B cell (primary cell): Measurements from ENCODE around the gene PTPRG. TPM values are rescaled to one million over a fixed set of nuclear protein-coding genes. Genes with fewer than 3 reads are reported as not detected.

Source experiments
- ATAC-seq: fragments of 200-7000 bp; cut with Tn5 transposase; one replicate; pipeline ENCODE4 v1.10.0; 2021; ENCODE audit warnings: low read depth, mild to moderate bottlenecking, moderate number of reproducible peaks, moderate library complexity
- CTCF ChIA-PET: fragments of 350-600 bp; sonication (Branson Sonifier 250); formaldehyde crosslinking; loops from one replicate; lab custom pipeline; 2021; ENCODE audit warnings: antibody characterized with exemption, inconsistent platforms; lab: Charles Lee
- POLR2A ChIA-PET: fragments of 350-600 bp; sonication (Branson Sonifier 250); formaldehyde crosslinking; loops from one replicate; lab custom pipeline; 2021; ENCODE audit warnings: antibody characterized with exemption; lab: Charles Lee
- DNase-seq: peaks from one replicate; pipeline ENCODE4 v3.0.0; 2013
- H2AFZ ChIP-seq: 2 replicates; pipeline ENCODE4 v1.6.1; 2012; ENCODE audit warnings: mild to moderate bottlenecking, low read depth, low read length; ENCODE audit not compliant: insufficient read depth, poor library complexity, severe bottlenecking
- H3K27ac ChIP-seq, 2 donors: 1 replicate in 1 of 2; 2 replicates in 1 of 2; pipeline ENCODE4 v1.5.1; 2012 to 2013; ENCODE audit warnings: low read length in 2 of 2, mild to moderate bottlenecking in 2 of 2, moderate library complexity in 1 of 2
- H3K27me3 ChIP-seq, 4 experiments: fragments of 200-600 bp in 1 of 4; sonication (generic) in 1 of 4; replicated peaks in 1 of 4; 1 replicate in 2 of 4; 2 replicates in 2 of 4; pipeline versions ENCODE4 v1.6.1 to v1.7.0; 2013 to 2016; ENCODE audit warnings: low read length in 3 of 4, mild to moderate bottlenecking in 2 of 4, mixed read lengths in 1 of 4, moderate library complexity in 1 of 4; ENCODE audit not compliant: insufficient read depth in 4 of 4, control insufficient read depth in 3 of 4; ENCODE audit errors: control extremely low read depth in 1 of 4
- H3K36me3 ChIP-seq, 2 experiments: replicated peaks in 1 of 2; 1 replicate in 1 of 2; 2 replicates in 1 of 2; pipeline versions ENCODE4 v1.6.1 to v1.7.1; 2013; ENCODE audit warnings: low read length in 1 of 2; ENCODE audit not compliant: insufficient read depth in 2 of 2, control insufficient read depth in 1 of 2; ENCODE audit errors: control extremely low read depth in 1 of 2, extremely low read depth in 1 of 2
- H3K4me1 ChIP-seq, 2 donors: fragments of 200-600 bp in 1 of 2; sonication (generic) in 1 of 2; 1 replicate in 1 of 2; 2 replicates in 1 of 2; pipeline versions ENCODE4 v1.5.1 to v1.6.1; 2013 to 2017; ENCODE audit warnings: low read length in 2 of 2; ENCODE audit not compliant: control insufficient read depth in 2 of 2, insufficient read depth in 2 of 2
- H3K4me2 ChIP-seq: replicated peaks from 2 replicates; pipeline ENCODE3; 2012; ENCODE audit warnings: mild to moderate bottlenecking, low read depth, low read length; ENCODE audit not compliant: poor library complexity, severe bottlenecking
- H3K4me3 ChIP-seq, 5 experiments: fragments of 200-600 bp in 1 of 5; sonication (generic) in 1 of 5; 1 replicate in 3 of 5; 2 replicates in 2 of 5; pipeline versions ENCODE4 v1.5.1 to v1.7.0; 2011 to 2016; ENCODE audit warnings: low read length in 4 of 5, mild to moderate bottlenecking in 4 of 5, low read depth in 2 of 5, control low read depth in 1 of 5, moderate library complexity in 1 of 5; ENCODE audit not compliant: insufficient read depth in 1 of 5; ENCODE audit errors: control extremely low read depth in 1 of 5, extremely low read depth in 1 of 5
- H3K79me2 ChIP-seq: fragments of 200-600 bp; sonication (generic); one replicate; pipeline ENCODE4 v1.6.0; 2016; ENCODE audit warnings: low read length; ENCODE audit not compliant: control insufficient read depth, insufficient read depth
- H3K9ac ChIP-seq: fragments of 200-600 bp; sonication (generic); 2 replicates; pipeline ENCODE4 v1.6.1; 2017; ENCODE audit warnings: mild to moderate bottlenecking, low read length, moderate library complexity
- H3K9me3 ChIP-seq, 3 donors: one replicate each; pipeline versions ENCODE4 v1.6.1 to v1.7.1; 2013; ENCODE audit warnings: low read length in 2 of 3; ENCODE audit not compliant: control insufficient read depth in 2 of 3, insufficient read depth in 1 of 3; ENCODE audit errors: control extremely low read depth in 1 of 3
- H4K20me1 ChIP-seq: 2 replicates; pipeline ENCODE4 v1.6.0; 2012; ENCODE audit warnings: mild to moderate bottlenecking, low read length; ENCODE audit not compliant: insufficient read depth, control insufficient read depth, poor library complexity, severe bottlenecking
- H3K27ac Mint-ChIP-seq: one replicate; pipeline ENCODE4 v1.8.0; 2021; ENCODE audit warnings: mixed read lengths
- H3K27me3 Mint-ChIP-seq: one replicate; pipeline ENCODE4 v1.8.0; 2021; ENCODE audit warnings: mixed read lengths
- H3K4me1 Mint-ChIP-seq: one replicate; pipeline ENCODE4 v1.8.0; 2021; ENCODE audit warnings: mixed read lengths
- H3K4me3 Mint-ChIP-seq: one replicate; pipeline ENCODE4 v1.8.0; 2021; ENCODE audit warnings: mixed read lengths
- H3K9me3 Mint-ChIP-seq: one replicate; pipeline ENCODE4 v1.8.0; 2022; ENCODE audit warnings: mixed read lengths; ENCODE audit not compliant: insufficient read depth
- CTCF ChIP-seq: fragments of 200-600 bp; IDR thresholded peaks from one replicate; pipeline ENCODE4 v1.8.0; 2022; ENCODE audit warnings: antibody characterized with exemption, mild to moderate bottlenecking
- EZH2 ChIP-seq: IDR thresholded peaks from 2 replicates; pipeline ENCODE4 v1.6.1; 2012; ENCODE audit warnings: borderline replicate concordance, low read depth, mild to moderate bottlenecking, moderate library complexity, low read length; ENCODE audit not compliant: insufficient read depth, poor library complexity, severe bottlenecking
- WGBS: methylation state at CpG from one replicate; pipeline ENCODE4 v1.1.5; 2013; ENCODE audit warnings: missing lambda C conversion rate; ENCODE audit not compliant: insufficient coverage; 5-methylcytosine and 5-hydroxymethylcytosine counted together
- intact Hi-C: fragments of 100-400 bp; cut with micrococcal nuclease; formaldehyde crosslinking; loops from one replicate; pipeline ENCODE4 v1.10.0; 2022
- polyA plus RNA-seq: library from polyadenylated mRNA; depleted of rRNA; stranded (reverse); fragments of >200 nt; gene quantifications from 2 replicates; pipeline ENCODE4 v1.2.3, GENCODE V29; 2012
- total RNA-seq, 2 donors: library from RNA; stranded (reverse); fragments of 120-200 nt in 1 of 2; gene quantifications; 1 replicate in 1 of 2; 2 replicates in 1 of 2; pipeline versions ENCODE4 v1.2.3 to v1.2.4, GENCODE V29; 2013 to 2022

The PTPRG gene
- total and polyA plus RNA-seq, 2 donors (not counting 1 experiment from before 2014, with no cell fraction given): 0.12 to 1.3 TPM

- no peaks in the 10 kb centered on the region for H3K27me3 ChIP-seq
- no peak for TF ChIP-seq EZH2
- no peak for TF ChIP-seq CTCF
- no peaks in the 10 kb centered on the region for H3K79me2 ChIP-seq
- no peak for DNase-seq
- H3K9me3 Mint-ChIP-seq: no peaks in the 10 kb centered on the region
- H3K27ac Mint-ChIP-seq: no peak overlapping the region
- intact Hi-C loops: no loop called here
- ChIA-PET POLR2A (no interaction called here), CTCF (no interaction called here)
- no peak for ATAC-seq
- H2AFZ ChIP-seq: no peak overlapping the region
- H3K9ac ChIP-seq: no peak overlapping the region
- no peaks in the 10 kb centered on the region for H3K4me1 Mint-ChIP-seq
- H3K4me3 ChIP-seq: no peak overlapping the region
- no peak overlapping the region for H3K27ac ChIP-seq
- H4K20me1 ChIP-seq: no peaks in the 10 kb centered on the region
- no peaks in the 10 kb centered on the region for H3K27me3 Mint-ChIP-seq
- H3K9me3 ChIP-seq: no peaks in the 10 kb centered on the region
- H3K36me3 ChIP-seq: no peaks in the 10 kb centered on the region
- H3K4me3 Mint-ChIP-seq: no peak overlapping the region
- H3K4me1 ChIP-seq: no peaks in the 10 kb centered on the region
- H3K4me2 ChIP-seq: no peak overlapping the region
These were observed 138.3 kb downstream of the PTPRG start for GRCh38 chr3:61699622-61700021.

GRCh38 chr3:61701011-61701410 is 139.6 kb downstream of the PTPRG start:
- Histone ChIP-seq H2AFZ (no peak overlapping the region), H3K79me2 (no peaks in the 10 kb centered on the region), H3K9me3 (no peaks in the 10 kb centered on the region), H3K4me3 (no peak overlapping the region), H3K4me1 (no peaks in the 10 kb centered on the region), H4K20me1 (no peaks in the 10 kb centered on the region), H3K36me3 (no peaks in the 10 kb centered on the region), H3K27me3 (no peaks in the 10 kb centered on the region), H3K4me2 (no peak overlapping the region), H3K9ac (no peak overlapping the region), H3K27ac (no peak overlapping the region)
- POLR2A ChIA-PET: no interaction called here
- intact Hi-C loops: no loop called here
- H3K27me3 Mint-ChIP-seq: no peaks in the 10 kb centered on the region
- CTCF ChIA-PET: no interaction called here
- DNase-seq (no peak), ATAC-seq (no peak)
- no peaks in the 10 kb centered on the region for H3K9me3 Mint-ChIP-seq
- WGBS: no CpG with 5 or more reads among the region's 1 CpG
- no peak for TF ChIP-seq CTCF
- H3K4me1 Mint-ChIP-seq: no peaks in the 10 kb centered on the region
- H3K27ac Mint-ChIP-seq: no peak overlapping the region
- H3K4me3 Mint-ChIP-seq: no peak overlapping the region
